CD8-positive, alpha-beta memory T cell (primary cell): ENCODE data around the gene SAA1. TPM values are rescaled to one million over a fixed set of nuclear protein-coding genes. Genes with fewer than 3 reads are reported as not detected.

Experiments used
- CTCF ChIA-PET: fragments of 350-600 bp; sonication (Branson Sonifier 250); formaldehyde crosslinking; loops from one replicate; lab custom pipeline; 2021; ENCODE audit warnings: antibody characterized with exemption; lab: Charles Lee
- POLR2A ChIA-PET: fragments of 350-600 bp; sonication (Branson Sonifier 250); formaldehyde crosslinking; loops from one replicate; lab custom pipeline; 2021; ENCODE audit warnings: antibody characterized with exemption; lab: Charles Lee
- DNase-seq, 5 donors: peaks; one replicate each; pipeline versions ENCODE4 v3.0.0 to v3.0.0-alpha.2; 2020 to 2022; ENCODE audit warnings: mixed read lengths in 1 of 5
- H3K27ac ChIP-seq: one replicate; pipeline ENCODE4 v1.7.0; 2013; ENCODE audit warnings: low read depth, mild to moderate bottlenecking, low read length, moderate library complexity
- H3K27me3 ChIP-seq: 2 replicates; pipeline ENCODE4 v1.7.0; 2013; ENCODE audit warnings: low read length, mild to moderate bottlenecking; ENCODE audit not compliant: insufficient read depth, poor library complexity, severe bottlenecking
- H3K36me3 ChIP-seq: 2 replicates; pipeline ENCODE4 v1.7.0; 2013; ENCODE audit warnings: mild to moderate bottlenecking, low read length, moderate library complexity; ENCODE audit not compliant: insufficient read depth
- H3K4me1 ChIP-seq: 2 replicates; pipeline ENCODE4 v1.7.0; 2013; ENCODE audit warnings: mild to moderate bottlenecking, low read length, moderate library complexity; ENCODE audit not compliant: insufficient read depth
- H3K4me3 ChIP-seq: 2 replicates; pipeline ENCODE4 v1.7.0; 2013; ENCODE audit warnings: mild to moderate bottlenecking, low read length
- H3K9me3 ChIP-seq: 2 replicates; pipeline ENCODE4 v1.7.0; 2013; ENCODE audit warnings: mild to moderate bottlenecking, low read length
- H3K27ac Mint-ChIP-seq, 8 donors: one replicate each; pipeline ENCODE4 v1.8.0; 2020 to 2021; ENCODE audit warnings: mixed read lengths in 8 of 8, mild to moderate bottlenecking in 6 of 8, inconsistent platforms in 3 of 8, moderate library complexity in 3 of 8
- H3K27me3 Mint-ChIP-seq, 2 donors: one replicate each; pipeline ENCODE4 v1.8.0; 2020 to 2021; ENCODE audit warnings: mixed read lengths in 2 of 2, mild to moderate bottlenecking in 1 of 2, moderate library complexity in 1 of 2
- H3K36me3 Mint-ChIP-seq, 3 donors: one replicate each; pipeline ENCODE4 v1.8.0; 2020 to 2021; ENCODE audit warnings: mixed read lengths in 3 of 3, inconsistent platforms in 1 of 3, mild to moderate bottlenecking in 1 of 3
- H3K4me1 Mint-ChIP-seq, 3 donors: one replicate each; pipeline ENCODE4 v1.8.0; 2020 to 2021; ENCODE audit warnings: mixed read lengths in 3 of 3, inconsistent platforms in 1 of 3, mild to moderate bottlenecking in 1 of 3
- H3K4me3 Mint-ChIP-seq, 7 donors: one replicate each; pipeline ENCODE4 v1.8.0; 2020 to 2021; ENCODE audit warnings: mixed read lengths in 7 of 7, mild to moderate bottlenecking in 6 of 7, moderate library complexity in 4 of 7, inconsistent platforms in 2 of 7
- H3K9me3 Mint-ChIP-seq, 5 donors: one replicate each; pipeline ENCODE4 v1.8.0; 2020 to 2022; ENCODE audit warnings: mixed read lengths in 5 of 5, mild to moderate bottlenecking in 3 of 5, moderate library complexity in 2 of 5, inconsistent platforms in 1 of 5
- polyA plus RNA-seq: library from polyadenylated mRNA; unstranded; fragments of 300-500 nt; fragmentation: Illumina TruSeq; gene quantifications from one replicate; pipeline ENCODE4 v1.2.3, GENCODE V29; 2021
- total RNA-seq, 2 experiments: library from RNA; stranded (reverse); gene quantifications; one replicate each; pipeline ENCODE4 v1.2.3, GENCODE V29; 2021

SAA1 gene
- total and polyA plus RNA-seq, 3 experiments from 2014 or later: not detected

DNA sequence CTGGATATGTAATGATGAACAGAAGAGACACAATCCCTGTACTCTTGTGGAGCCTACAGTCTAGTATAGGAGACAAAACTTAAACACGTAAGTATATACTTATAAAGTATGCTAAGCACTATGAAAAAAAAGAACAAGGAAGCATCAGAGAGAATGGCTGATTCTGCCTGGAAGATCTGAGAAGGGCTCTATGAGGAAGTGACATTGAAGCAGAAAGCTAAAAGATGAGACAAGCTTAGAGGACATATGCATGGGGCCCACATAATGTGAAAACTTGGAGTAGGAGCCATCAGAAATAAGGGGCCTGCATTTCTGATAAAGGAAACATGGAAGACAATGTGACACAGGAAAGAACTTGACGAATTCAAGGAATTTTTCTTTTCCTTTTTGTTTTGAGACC lies 16.6 kb downstream of the SAA1 start:
- Mint-ChIP-seq H3K27ac (peak overlapping the region in 1 of 8 donors; percentile 69), H3K36me3 (peaks cover 20 to 67% (median 30%) of the 10 kb centered on the region in 3 donors), H3K4me1 (peaks cover 8 to 18% (median 17%) of the 10 kb centered on the region in 3 donors), H3K4me3 (no peak overlapping the region), H3K27me3 (no peaks in the 10 kb centered on the region), H3K9me3 (no peaks in the 10 kb centered on the region)
- Histone ChIP-seq H3K27me3 (no peaks in the 10 kb centered on the region), H3K4me3 (no peak overlapping the region), H3K36me3 (peaks cover 35% of the 10 kb centered on the region), H3K9me3 (no peaks in the 10 kb centered on the region), H3K4me1 (no peaks in the 10 kb centered on the region), H3K27ac (no peak overlapping the region)
- CTCF ChIA-PET: no interaction called here
- no peak for DNase-seq
- POLR2A ChIA-PET: no interaction called here

DNA sequence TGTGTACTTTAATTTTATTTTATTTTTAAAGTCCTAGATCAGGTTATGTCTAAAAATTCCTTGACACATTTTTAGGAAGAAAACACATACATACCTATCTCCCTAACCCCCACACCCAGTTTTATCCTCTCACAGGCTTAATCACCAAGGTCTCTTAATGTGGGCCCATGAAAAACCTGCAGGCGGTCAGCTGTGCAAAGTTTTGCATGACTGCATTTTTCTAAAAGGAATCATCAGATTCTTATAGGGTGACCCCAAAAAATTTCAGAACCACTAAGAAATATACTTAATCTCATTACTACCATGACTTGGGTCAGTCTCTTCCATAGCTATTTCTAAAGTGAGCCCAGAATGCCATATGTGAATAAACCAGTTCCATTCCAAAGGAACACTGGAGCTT lies 19.8 kb downstream of the SAA1 start:
- CTCF ChIA-PET: no interaction called here
- Mint-ChIP-seq H3K4me1 (peaks cover 0 to 7% (median under 1%) of the 10 kb centered on the region in 3 donors), H3K9me3 (no peaks in the 10 kb centered on the region), H3K27me3 (no peaks in the 10 kb centered on the region), H3K4me3 (no peak overlapping the region), H3K36me3 (peaks cover 20 to 70% (median 25%) of the 10 kb centered on the region in 3 donors), H3K27ac (peak overlapping the region in 1 of 8 donors; percentile 38)
- Histone ChIP-seq H3K4me1 (no peaks in the 10 kb centered on the region), H3K9me3 (no peaks in the 10 kb centered on the region), H3K4me3 (no peak overlapping the region), H3K27me3 (no peaks in the 10 kb centered on the region), H3K27ac (no peak overlapping the region), H3K36me3 (peaks cover 36% of the 10 kb centered on the region)
- DNase-seq: no peak
- POLR2A ChIA-PET: no interaction called here

DNA sequence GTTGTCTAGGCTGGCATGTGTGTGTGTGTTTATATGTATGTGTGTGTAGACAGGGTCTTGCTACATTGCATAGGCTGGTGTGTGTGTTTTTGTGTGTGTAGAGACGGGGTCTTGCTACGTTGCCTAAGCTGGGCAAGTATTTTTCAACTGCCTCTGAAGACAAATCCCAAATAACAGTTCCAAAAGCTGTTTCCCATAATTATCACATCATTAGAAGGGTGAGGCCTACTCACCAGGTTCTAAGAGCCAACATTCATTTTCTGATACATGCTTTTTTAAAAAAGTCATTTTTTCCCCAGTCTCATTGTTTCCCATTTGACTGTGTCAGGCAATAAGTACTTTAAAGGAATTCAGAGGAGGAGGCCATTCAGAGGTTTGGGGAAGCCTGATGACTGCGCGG lies 22.8 kb downstream of the SAA1 start:
- peaks cover 30% of the 10 kb centered on the region for H3K36me3 ChIP-seq
- ChIA-PET CTCF (no interaction called here), POLR2A (no interaction called here)
- peak overlapping the region in 2 of 8 donors; percentile 23 to 71 for H3K27ac Mint-ChIP-seq
- H3K4me3 Mint-ChIP-seq: no peak overlapping the region
- no peaks in the 10 kb centered on the region for H3K9me3 Mint-ChIP-seq
- no peaks in the 10 kb centered on the region for H3K4me1 ChIP-seq
- H3K27me3 Mint-ChIP-seq: no peaks in the 10 kb centered on the region
- H3K4me1 Mint-ChIP-seq: no peaks in the 10 kb centered on the region
- H3K36me3 Mint-ChIP-seq: peaks cover 18 to 81% (median 35%) of the 10 kb centered on the region in 3 donors
- DNase-seq: no peak
- H3K9me3 ChIP-seq: no peaks in the 10 kb centered on the region
- H3K27ac ChIP-seq: no peak overlapping the region
- no peaks in the 10 kb centered on the region for H3K27me3 ChIP-seq
- no peak overlapping the region for H3K4me3 ChIP-seq

DNA sequence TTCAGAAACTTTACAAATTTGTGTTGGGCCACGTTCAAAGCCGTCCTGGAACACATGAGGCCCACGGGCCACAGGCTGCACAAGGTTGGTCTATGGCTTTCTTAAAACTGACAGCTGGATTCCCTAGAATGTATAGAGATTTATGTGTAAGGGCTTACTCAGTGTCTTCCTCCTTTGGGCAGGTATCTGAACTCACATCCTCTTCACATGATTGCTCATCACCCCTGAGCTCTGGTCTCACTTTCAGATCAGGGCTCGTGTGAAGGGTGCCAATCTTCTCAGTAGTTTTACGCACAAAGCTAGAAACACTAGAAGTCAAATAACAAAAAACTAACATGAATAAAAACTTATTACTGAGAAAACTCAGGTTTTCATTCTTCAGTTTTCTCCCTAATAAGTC lies 28.8 kb downstream of the SAA1 start:
- no peaks in the 10 kb centered on the region for H3K4me1 ChIP-seq
- Mint-ChIP-seq H3K27ac (no peak overlapping the region), H3K4me1 (no peaks in the 10 kb centered on the region), H3K27me3 (no peaks in the 10 kb centered on the region), H3K9me3 (no peaks in the 10 kb centered on the region), H3K36me3 (peaks cover 34 to 87% (median 45%) of the 10 kb centered on the region in 3 donors), H3K4me3 (no peak overlapping the region)
- no peak overlapping the region for H3K27ac ChIP-seq
- no peak overlapping the region for H3K4me3 ChIP-seq
- peaks cover 34% of the 10 kb centered on the region for H3K36me3 ChIP-seq
- H3K9me3 ChIP-seq: no peaks in the 10 kb centered on the region
- ChIA-PET POLR2A (no interaction called here), CTCF (interaction anchor here (1.1 kb wide), 1 partner anchor 19 kb away, joined by 4 read pairs; no protein-coding TSS in a partner anchor)
- DNase-seq: no peak
- no peaks in the 10 kb centered on the region for H3K27me3 ChIP-seq

DNA sequence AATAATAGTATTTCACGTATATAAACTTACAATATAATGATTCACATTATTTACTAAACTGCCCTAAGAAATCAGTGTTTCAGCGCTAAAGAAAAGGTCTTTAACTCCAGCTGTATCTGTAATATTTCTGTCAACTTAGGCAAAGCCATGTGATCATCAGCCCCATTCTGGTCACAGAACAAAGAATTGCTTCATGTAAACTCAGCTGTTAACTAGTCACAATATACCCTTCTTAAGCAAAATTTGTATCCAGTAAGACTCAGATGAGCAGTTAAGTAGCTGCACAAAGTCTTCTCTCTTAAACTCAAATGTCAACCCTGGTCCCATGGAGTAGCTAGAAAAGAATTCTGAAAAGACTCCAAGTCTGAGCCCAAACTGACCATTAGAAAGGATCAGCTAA lies 29.3 kb downstream of the SAA1 start:
- Mint-ChIP-seq H3K4me1 (no peaks in the 10 kb centered on the region), H3K27ac (no peak overlapping the region), H3K9me3 (no peaks in the 10 kb centered on the region), H3K36me3 (peaks cover 34 to 86% (median 43%) of the 10 kb centered on the region in 3 donors), H3K4me3 (no peak overlapping the region), H3K27me3 (no peaks in the 10 kb centered on the region)
- Histone ChIP-seq H3K36me3 (peaks cover 34% of the 10 kb centered on the region), H3K27ac (no peak overlapping the region), H3K27me3 (no peaks in the 10 kb centered on the region), H3K9me3 (no peaks in the 10 kb centered on the region), H3K4me1 (no peaks in the 10 kb centered on the region), H3K4me3 (no peak overlapping the region)
- DNase-seq: no peak
- POLR2A ChIA-PET: no interaction called here
- CTCF ChIA-PET: interaction anchor here (1.1 kb wide), 1 partner anchor 19 kb away, joined by 4 read pairs; no protein-coding TSS in a partner anchor

DNA sequence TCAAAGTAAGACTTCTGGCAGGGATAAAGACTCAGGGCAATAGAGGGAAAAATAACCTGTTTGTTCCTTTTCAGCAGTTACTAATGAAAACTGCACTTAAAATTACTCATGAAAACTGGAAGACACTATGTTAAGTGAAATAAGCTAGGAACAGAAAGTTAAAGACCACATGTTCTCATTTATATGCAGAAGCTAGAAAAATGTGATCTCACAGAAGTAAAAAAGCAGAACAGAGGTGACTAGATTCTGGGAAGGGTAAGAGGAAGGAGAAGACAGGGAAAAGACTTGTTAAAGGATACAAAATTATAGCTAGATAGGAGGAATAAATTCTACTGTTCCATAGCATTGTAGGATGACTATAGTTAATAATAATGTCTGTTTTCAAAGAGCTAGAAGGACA lies 33.7 kb downstream of the SAA1 start:
- H3K4me1 ChIP-seq: no peaks in the 10 kb centered on the region
- Mint-ChIP-seq H3K4me1 (no peaks in the 10 kb centered on the region), H3K9me3 (no peaks in the 10 kb centered on the region), H3K27ac (no peak overlapping the region), H3K4me3 (no peak overlapping the region), H3K27me3 (no peaks in the 10 kb centered on the region), H3K36me3 (peaks cover 25 to 84% (median 25%) of the 10 kb centered on the region in 3 donors)
- DNase-seq: no peak
- no peaks in the 10 kb centered on the region for H3K9me3 ChIP-seq
- no peak overlapping the region for H3K27ac ChIP-seq
- no peaks in the 10 kb centered on the region for H3K27me3 ChIP-seq
- ChIA-PET CTCF (no interaction called here), POLR2A (no interaction called here)
- peaks cover 32% of the 10 kb centered on the region for H3K36me3 ChIP-seq
- H3K4me3 ChIP-seq: no peak overlapping the region

DNA sequence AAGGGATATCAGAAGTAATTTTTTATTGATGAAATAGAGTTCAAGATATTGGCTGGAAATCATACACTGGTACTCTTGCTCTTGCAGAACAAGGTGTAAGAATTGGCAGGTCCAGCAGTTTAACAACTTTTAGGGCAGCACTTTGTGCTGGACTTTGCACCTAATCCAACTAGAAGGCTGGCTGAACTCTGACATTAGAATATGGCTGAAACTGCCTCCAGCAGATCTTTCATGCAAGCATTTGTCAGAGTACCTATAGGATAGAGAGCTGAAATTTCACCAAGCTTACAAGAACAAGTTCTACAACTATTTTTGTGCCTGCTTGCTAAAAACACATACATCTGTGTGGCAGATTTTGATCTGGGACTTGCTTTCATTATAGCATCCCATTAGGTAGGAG lies 38.7 kb downstream of the SAA1 start:
- H3K27ac Mint-ChIP-seq: no peak overlapping the region
- ChIA-PET CTCF (no interaction called here), POLR2A (interaction anchor here (0.8 kb wide), 1 partner anchor 43 kb away, joined by 10 read pairs; no protein-coding TSS in a partner anchor)
- H3K36me3 Mint-ChIP-seq: peaks cover 8 to 85% (median 18%) of the 10 kb centered on the region in 3 donors
- Histone ChIP-seq H3K4me1 (no peaks in the 10 kb centered on the region), H3K9me3 (no peaks in the 10 kb centered on the region), H3K27me3 (no peaks in the 10 kb centered on the region), H3K36me3 (peaks cover 24% of the 10 kb centered on the region), H3K4me3 (no peak overlapping the region), H3K27ac (no peak overlapping the region)
- H3K27me3 Mint-ChIP-seq: no peaks in the 10 kb centered on the region
- H3K4me3 Mint-ChIP-seq: no peak overlapping the region
- no peaks in the 10 kb centered on the region for H3K9me3 Mint-ChIP-seq
- DNase-seq: no peak
- H3K4me1 Mint-ChIP-seq: no peaks in the 10 kb centered on the region

DNA sequence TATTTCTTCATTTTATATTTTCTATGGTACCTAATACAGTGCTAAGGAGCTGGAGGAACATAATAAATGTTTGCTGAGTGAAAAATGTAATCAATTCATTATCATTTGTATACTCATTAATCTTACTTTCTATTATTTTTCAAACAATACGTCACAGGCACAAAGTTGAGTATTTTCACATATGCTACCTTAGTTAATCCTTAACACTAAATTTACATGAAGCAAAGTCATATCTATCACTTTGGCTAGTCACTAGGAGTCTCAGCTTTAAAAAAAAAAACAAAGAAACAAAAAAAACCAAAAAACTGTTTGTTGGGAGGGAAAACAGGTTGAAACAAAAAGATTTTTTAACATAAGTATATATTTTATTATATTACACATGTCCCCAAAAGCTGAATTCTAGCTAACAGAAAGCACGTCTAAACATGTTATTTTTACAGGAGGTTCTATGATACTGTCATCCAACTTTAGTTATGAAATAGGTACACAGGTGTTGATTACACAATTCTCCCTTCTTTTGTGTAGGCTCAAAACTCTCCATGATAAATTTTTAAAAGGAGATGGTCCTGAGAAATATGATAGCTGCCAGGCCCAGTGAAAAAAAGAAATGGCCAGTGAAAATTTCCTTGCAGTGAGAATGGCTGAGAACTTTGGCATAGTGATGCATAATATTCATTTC lies 41.5 kb downstream of the SAA1 start:
- no peaks in the 10 kb centered on the region for H3K4me1 ChIP-seq
- H3K4me3 ChIP-seq: no peak overlapping the region
- H3K36me3 Mint-ChIP-seq: peaks cover 12 to 82% (median 26%) of the 10 kb centered on the region in 3 donors
- H3K27me3 ChIP-seq: no peaks in the 10 kb centered on the region
- CTCF ChIA-PET: interaction anchor here (0.7 to 1.3 kb wide), 2 partner anchors 9 to 10 kb away, joined by 3 read pairs; no protein-coding TSS in a partner anchor
- H3K4me1 Mint-ChIP-seq: peaks cover 0 to 5% (median 3%) of the 10 kb centered on the region in 3 donors
- no peak overlapping the region for H3K4me3 Mint-ChIP-seq
- DNase-seq: no peak
- POLR2A ChIA-PET: no interaction called here
- no peak overlapping the region for H3K27ac ChIP-seq
- H3K27ac Mint-ChIP-seq: no peak overlapping the region
- H3K36me3 ChIP-seq: peaks cover 33% of the 10 kb centered on the region
- H3K9me3 ChIP-seq: no peaks in the 10 kb centered on the region
- H3K9me3 Mint-ChIP-seq: no peaks in the 10 kb centered on the region
- H3K27me3 Mint-ChIP-seq: no peaks in the 10 kb centered on the region
